Sigmoid colon (tissue), 4 donors: Measurements from ENCODE around the gene ELF4.

ENCODE experiments used
- EP300 ChIP-seq, 4 donors: sonication (generic); formaldehyde crosslinking; IDR thresholded peaks; one replicate each; pipeline ENCODE4 v1.6.1; 2017; ENCODE audit warnings: antibody characterized with exemption in 4 of 4
- POLR2A ChIP-seq, 2 donors: fragments of 450-650 bp; IDR thresholded peaks; one replicate each; pipeline ENCODE4 v1.6.1; 2016; ENCODE audit warnings: antibody characterized with exemption in 2 of 2, mild to moderate bottlenecking in 2 of 2, moderate library complexity in 2 of 2
- TF ChIP-seq, protein P1 (sequence below), 4 experiments: fragments of 450-650 bp in 3 of 4; fragments of 200-600 bp in 1 of 4; IDR thresholded peaks; one replicate each; pipeline ENCODE4 v1.5.1; 2016 to 2019; ENCODE audit warnings: antibody characterized with exemption in 4 of 4, mild to moderate bottlenecking in 3 of 4, moderate library complexity in 2 of 4

GRCh38 chrX:130121505-130121800 is 11.2 kb upstream of the ELF4 start:
- TF ChIP-seq, protein P1, sequence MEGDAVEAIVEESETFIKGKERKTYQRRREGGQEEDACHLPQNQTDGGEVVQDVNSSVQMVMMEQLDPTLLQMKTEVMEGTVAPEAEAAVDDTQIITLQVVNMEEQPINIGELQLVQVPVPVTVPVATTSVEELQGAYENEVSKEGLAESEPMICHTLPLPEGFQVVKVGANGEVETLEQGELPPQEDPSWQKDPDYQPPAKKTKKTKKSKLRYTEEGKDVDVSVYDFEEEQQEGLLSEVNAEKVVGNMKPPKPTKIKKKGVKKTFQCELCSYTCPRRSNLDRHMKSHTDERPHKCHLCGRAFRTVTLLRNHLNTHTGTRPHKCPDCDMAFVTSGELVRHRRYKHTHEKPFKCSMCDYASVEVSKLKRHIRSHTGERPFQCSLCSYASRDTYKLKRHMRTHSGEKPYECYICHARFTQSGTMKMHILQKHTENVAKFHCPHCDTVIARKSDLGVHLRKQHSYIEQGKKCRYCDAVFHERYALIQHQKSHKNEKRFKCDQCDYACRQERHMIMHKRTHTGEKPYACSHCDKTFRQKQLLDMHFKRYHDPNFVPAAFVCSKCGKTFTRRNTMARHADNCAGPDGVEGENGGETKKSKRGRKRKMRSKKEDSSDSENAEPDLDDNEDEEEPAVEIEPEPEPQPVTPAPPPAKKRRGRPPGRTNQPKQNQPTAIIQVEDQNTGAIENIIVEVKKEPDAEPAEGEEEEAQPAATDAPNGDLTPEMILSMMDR (IDR thresholded peaks at IDR 0.05): no peak
- TF ChIP-seq POLR2A (IDR thresholded peaks at IDR 0.05) (no peak), EP300 (IDR thresholded peaks at IDR 0.05) (no peak)
